ENCODE data around the gene SLA2.

DNA sequence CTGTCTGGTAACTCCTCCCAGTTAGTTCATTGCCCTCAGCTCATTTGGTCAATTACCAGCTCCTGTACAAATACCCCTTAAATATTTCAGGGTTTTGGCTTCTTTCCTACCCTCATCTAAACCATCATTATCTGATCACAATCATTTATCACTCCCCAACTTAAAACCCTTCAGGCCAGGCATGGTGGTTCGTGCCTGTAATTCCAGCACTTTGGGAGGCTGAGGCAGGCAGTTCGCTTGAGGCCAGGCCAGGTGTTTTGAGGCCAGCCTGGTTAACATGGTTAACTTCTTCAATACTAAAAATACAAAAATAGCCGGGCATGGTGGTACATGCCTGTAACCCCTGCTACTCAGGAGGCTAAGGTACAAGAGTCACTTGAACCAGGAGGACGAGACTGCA, 63.2 kb downstream of the SLA2 start:
- TF ChIP-seq TAF1 (IDR thresholded peaks at IDR 0.05; ENCODE audit: low read depth, low read length) (no peak), CTCF (IDR thresholded peaks at IDR 0.05; ENCODE audit: control extremely low read depth in 1 of 3, insufficient read depth in 1 of 3, low read depth in 1 of 3, low read length in 3 of 3) (no peak), EP300 (IDR thresholded peaks at IDR 0.05; ENCODE audit: borderline replicate concordance in 1 of 2, low read depth in 2 of 2, low read length in 2 of 2) (no peak), POLR2A (IDR thresholded peaks at IDR 0.05; ENCODE audit: control extremely low read depth in 1 of 2, low read depth in 2 of 2, low read length in 2 of 2) (no peak), HDAC2 (IDR thresholded peaks at IDR 0.05; ENCODE audit: borderline replicate concordance in 1 of 2, low read depth in 2 of 2, low read length in 2 of 2) (no peak), USF2 (IDR thresholded peaks at IDR 0.05; ENCODE audit: low read length) (no peak), CHD7 (IDR thresholded peaks at IDR 0.05; ENCODE audit: insufficient replicate concordance, low read length) (no peak), SP1 (IDR thresholded peaks at IDR 0.05; ENCODE audit: low read depth, low read length) (no peak), POLR2AphosphoS5 (IDR thresholded peaks at IDR 0.05; ENCODE audit: low read depth, low read length) (no peak), JUND (IDR thresholded peaks at IDR 0.05; ENCODE audit: low read length) (no peak)
- TF ChIP-seq, protein P1, sequence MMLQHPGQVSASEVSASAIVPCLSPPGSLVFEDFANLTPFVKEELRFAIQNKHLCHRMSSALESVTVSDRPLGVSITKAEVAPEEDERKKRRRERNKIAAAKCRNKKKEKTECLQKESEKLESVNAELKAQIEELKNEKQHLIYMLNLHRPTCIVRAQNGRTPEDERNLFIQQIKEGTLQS (IDR thresholded peaks at IDR 0.05; ENCODE audit: insufficient read depth, low read depth, low read length): no peak
